ENCODE results near the gene CYB5R2.

Gene CYB5R2

GRCh38 chr11:7672960-7673723 is at the start of gene CYB5R2:
Gene CYB5R2, minus strand, starts transcription at chr11:7673500. Its CDS starts 675 bp downstream, at chr11:7672825.
- no peak for DNase-seq (ENCODE audit: low read depth)

- no peak for DNase-seq (ENCODE audit: low read depth)
These were observed 41.5 kb upstream of the CYB5R2 start for GRCh38 chr11:7714786-7715185.

GRCh38 chr11:7706377-7706776 is 33.1 kb upstream of the CYB5R2 start, which contains the start of gene OVCH2:
Gene OVCH2, minus strand, starts transcription at chr11:7706477. Its CDS starts 83 bp downstream, at chr11:7706394.
- DNase-seq (ENCODE audit: low read depth), result no peak

GRCh38 chr11:7703740-7704139 is 30.4 kb upstream of the CYB5R2 start:
- DNase-seq (ENCODE audit: low read depth), result no peak

GRCh38 chr11:7696424-7696823 is 23.1 kb upstream of the CYB5R2 start:
- DNase-seq (ENCODE audit: low read depth), result no peak

- DNase-seq (ENCODE audit: low read depth), result no peak
These were observed 20.9 kb upstream of the CYB5R2 start for GRCh38 chr11:7694235-7694634.

- DNase-seq (ENCODE audit: low read depth), result no peak
These were observed 19.1 kb upstream of the CYB5R2 start for GRCh38 chr11:7692426-7692825.

- DNase-seq (ENCODE audit: low read depth), result no peak
These were observed 18.6 kb upstream of the CYB5R2 start for GRCh38 chr11:7691759-7692350.

- DNase-seq (ENCODE audit: low read depth), result no peak
These were observed 17.3 kb upstream of the CYB5R2 start for GRCh38 chr11:7690648-7691047.

GRCh38 chr11:7689239-7689638 is 15.9 kb upstream of the CYB5R2 start:
- no peak for DNase-seq (ENCODE audit: low read depth)

GRCh38 chr11:7688238-7688826 is 15.0 kb upstream of the CYB5R2 start:
- DNase-seq (ENCODE audit: low read depth), result no peak

GRCh38 chr11:7687386-7687785 is 14.1 kb upstream of the CYB5R2 start:
- DNase-seq (ENCODE audit: low read depth), result no peak

- DNase-seq (ENCODE audit: low read depth), result no peak
These were observed 13.5 kb upstream of the CYB5R2 start for GRCh38 chr11:7686761-7687160.

GRCh38 chr11:7683571-7683970 is 10.3 kb upstream of the CYB5R2 start:
- DNase-seq (ENCODE audit: low read depth), result no peak

GRCh38 chr11:7677796-7678201 is 4.5 kb upstream of the CYB5R2 start:
- no peak for DNase-seq (ENCODE audit: low read depth)

- DNase-seq (ENCODE audit: low read depth), result no peak
These were observed 3.8 kb upstream of the CYB5R2 start for GRCh38 chr11:7677071-7677470.

GRCh38 chr11:7675631-7676030 is 2.3 kb upstream of the CYB5R2 start:
- DNase-seq (ENCODE audit: low read depth), result no peak

GRCh38 chr11:7673724-7674434 is 579 bp upstream of the CYB5R2 start:
- no peak for DNase-seq (ENCODE audit: low read depth)

- no peak for DNase-seq (ENCODE audit: low read depth)
These were observed 882 bp downstream of the CYB5R2 start for GRCh38 chr11:7672276-7672959.

- no peak for DNase-seq (ENCODE audit: low read depth)
These were observed 1.7 kb downstream of the CYB5R2 start for GRCh38 chr11:7671347-7672215.

- no peak for DNase-seq (ENCODE audit: low read depth)
These were observed 2.7 kb downstream of the CYB5R2 start for GRCh38 chr11:7670641-7671040.
